NCI-H1105 (cell line): Measurements from ENCODE around the gene TBXA2R.
"Not testable (repeated sequence)": the region's sequence is repeated elsewhere in the genome, so short reads cannot be mapped to it uniquely, and the experiment has no call there.

Experiments
- DNase-seq: peaks from one replicate; lab custom pipeline; 2025; lab: John Stamatoyannopoulos, UW

Gene TBXA2R

GRCh38 chr19:3605361-3605760 lies 1.3 kb downstream of the TBXA2R start:
- DNase-seq = no peak

- DNase-seq = no peak
These were observed 1.7 kb downstream of the TBXA2R start for GRCh38 chr19:3604987-3605343.

DNA sequence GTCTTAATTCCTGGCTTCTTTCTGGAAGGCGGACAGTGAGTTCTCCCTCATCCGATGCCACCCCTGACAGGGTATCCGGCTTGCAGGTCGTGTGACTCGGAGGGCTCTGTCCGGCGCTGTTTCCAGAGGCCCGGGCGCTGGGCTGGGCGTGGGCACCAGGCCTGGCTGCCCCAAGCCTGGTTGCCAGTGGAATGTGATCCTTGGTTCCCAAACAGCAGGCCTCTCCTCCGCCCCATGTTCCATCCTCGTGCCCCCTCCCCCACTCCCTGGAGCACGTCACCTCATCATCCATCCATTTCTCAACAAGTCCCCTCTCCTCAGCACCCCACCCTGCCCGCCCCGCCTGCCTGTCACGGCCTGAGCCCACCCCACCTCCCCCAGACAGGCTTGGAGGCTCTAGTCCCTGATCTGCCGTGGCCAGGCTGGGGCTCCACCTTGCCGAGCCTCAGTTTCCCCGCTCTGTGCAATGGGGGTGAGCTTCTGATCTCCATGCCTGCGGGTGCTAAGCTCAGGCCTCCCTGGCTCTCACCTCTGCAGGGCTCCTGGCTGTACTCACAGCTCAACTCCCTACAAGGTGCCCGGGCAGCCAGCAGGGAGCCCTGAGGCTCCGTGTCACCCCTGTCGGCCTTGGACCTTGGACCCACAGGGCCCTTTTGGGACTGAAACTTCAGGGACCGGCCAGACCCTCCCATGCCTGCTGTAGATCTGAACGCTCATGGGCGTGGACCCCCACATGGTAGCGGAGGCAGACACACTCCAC lies 2.3 kb downstream of the TBXA2R start:
- no peak for DNase-seq

GRCh38 chr19:3603121-3603811 lies 3.4 kb downstream of the TBXA2R start:
- no peak for DNase-seq

- no peak for DNase-seq
These were observed 5.7 kb downstream of the TBXA2R start for GRCh38 chr19:3601021-3601420.

DNA sequence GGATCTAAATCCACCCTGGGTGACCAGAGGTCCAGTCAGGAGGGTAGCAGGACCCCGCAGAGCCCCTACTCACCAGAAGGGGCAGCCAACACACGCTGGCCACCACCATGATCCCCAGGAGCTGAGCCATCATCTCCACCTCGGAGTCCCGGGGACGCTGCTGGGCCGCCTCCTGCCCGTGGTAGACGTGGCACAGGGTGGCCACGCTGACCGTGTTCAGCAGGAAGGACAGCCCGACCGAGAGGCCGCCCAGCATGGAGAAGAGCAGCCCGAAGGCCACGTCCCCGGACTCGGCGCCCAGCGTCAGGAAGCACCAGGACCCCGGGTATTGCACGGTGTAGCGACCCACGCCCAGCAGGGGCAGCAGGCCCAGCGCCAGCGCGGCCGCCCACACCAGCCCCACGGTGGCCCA lies 6.9 kb downstream of the TBXA2R start:
- DNase-seq = no peak

- DNase-seq = no peak
These were observed 11.1 kb downstream of the TBXA2R start for GRCh38 chr19:3595521-3596061.

DNA sequence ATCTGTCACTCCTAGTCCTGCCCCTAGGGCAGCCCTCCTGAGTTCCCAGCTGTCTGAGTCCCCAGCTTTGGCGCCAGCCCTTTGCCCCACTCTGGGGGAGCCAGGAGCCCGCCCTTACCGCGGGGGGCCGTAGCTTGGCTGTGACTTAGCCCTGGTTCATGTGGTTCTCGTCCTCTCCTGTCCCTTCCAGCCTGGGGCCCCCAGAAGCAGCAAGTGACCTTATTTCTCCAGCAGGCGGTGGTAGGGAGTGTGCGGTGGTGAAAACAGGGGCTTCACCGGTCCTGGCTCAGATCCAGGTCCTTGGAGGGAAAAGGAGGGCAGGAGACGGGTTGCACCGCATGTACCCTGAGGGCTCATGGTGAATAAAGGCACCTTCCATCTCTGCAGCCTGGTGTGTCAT lies 13.5 kb downstream of the TBXA2R start:
- no peak for DNase-seq

GRCh38 chr19:3591876-3592613 lies 14.6 kb downstream of the TBXA2R start:
- DNase-seq = no peak

- DNase-seq = no peak
These were observed 15.6 kb downstream of the TBXA2R start for GRCh38 chr19:3590991-3591659.

DNA sequence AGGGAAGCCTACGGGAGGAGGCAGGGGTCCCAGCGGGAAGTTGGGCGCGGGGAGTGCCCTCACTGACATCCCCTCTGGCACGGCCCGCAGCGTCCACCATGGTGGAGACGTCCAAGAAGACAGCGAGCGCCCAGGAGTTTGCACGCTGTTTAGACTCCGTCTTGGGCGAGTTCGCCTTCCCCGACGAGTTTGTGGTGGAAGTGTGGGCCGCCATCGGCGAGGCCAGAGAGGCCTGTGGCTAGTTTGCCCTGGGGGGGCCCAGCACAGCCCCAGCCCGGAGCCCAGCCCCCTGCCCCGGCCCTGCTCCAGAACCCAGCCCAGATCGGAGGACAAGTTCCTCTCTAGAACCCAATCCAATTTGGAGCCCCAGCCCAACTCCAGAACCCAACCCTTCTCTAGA lies 16.7 kb downstream of the TBXA2R start:
- DNase-seq = no peak

DNA sequence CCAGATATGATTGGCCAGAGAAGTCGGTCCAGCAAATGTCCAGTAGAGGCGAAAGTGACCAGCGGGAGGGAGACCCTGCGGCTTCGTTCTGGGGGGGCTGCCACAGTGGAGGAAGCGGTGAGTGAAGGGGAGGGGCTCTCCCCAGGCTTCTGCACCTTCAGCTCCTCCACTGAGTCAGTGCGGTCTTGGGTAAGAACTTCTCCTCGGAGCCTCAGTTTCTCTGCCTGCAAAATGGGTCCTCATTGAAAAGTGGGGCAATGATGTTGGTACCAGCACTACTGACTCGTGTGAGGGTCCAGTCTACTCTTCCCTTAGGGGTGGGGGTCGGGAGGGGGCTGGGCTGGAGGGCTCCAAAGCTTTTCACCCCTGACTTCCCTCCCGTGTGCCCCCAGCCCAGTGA lies 17.2 kb downstream of the TBXA2R start:
- no peak for DNase-seq

DNA sequence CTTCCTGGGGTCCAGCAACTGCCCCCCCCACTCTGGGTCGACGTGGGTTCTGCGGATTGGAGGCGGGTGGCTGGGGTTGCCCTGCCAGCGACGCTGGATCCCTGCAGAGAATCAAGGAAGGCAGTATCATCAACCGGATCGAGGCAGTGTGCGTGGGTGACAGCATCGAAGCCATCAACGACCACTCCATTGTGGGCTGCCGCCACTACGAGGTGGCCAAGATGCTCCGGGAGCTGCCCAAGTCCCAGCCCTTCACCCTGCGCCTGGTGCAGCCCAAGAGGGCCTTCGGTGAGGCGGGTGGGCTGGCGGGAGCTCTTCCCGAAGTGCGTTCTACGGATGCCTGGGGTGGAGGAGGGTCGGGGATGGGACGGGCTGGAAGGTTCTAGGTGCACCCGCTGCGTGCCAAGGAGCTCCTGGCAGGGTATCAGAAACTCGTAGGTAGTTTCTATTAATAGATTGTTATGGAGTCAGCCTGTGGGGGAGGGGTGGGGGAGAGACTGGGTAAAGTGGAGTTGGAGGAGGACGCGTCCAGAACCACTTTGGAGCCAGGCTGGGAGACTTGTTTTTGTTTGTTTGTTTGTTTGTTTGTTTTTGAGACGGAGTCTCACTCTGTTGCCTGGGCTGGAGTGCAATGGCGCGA lies 19.8 kb downstream of the TBXA2R start:
- no peak for DNase-seq

GRCh38 chr19:3586127-3586626 lies 20.5 kb downstream of the TBXA2R start:
- DNase-seq = no peak

- no peak for DNase-seq
These were observed 21.2 kb downstream of the TBXA2R start, which contains the start of gene GIPC3 for GRCh38 chr19:3585301-3586126. TSS of gene GIPC3 (plus strand) at chr19:3585478. CDS start at chr19:3585598, 120 bp downstream.

DNA sequence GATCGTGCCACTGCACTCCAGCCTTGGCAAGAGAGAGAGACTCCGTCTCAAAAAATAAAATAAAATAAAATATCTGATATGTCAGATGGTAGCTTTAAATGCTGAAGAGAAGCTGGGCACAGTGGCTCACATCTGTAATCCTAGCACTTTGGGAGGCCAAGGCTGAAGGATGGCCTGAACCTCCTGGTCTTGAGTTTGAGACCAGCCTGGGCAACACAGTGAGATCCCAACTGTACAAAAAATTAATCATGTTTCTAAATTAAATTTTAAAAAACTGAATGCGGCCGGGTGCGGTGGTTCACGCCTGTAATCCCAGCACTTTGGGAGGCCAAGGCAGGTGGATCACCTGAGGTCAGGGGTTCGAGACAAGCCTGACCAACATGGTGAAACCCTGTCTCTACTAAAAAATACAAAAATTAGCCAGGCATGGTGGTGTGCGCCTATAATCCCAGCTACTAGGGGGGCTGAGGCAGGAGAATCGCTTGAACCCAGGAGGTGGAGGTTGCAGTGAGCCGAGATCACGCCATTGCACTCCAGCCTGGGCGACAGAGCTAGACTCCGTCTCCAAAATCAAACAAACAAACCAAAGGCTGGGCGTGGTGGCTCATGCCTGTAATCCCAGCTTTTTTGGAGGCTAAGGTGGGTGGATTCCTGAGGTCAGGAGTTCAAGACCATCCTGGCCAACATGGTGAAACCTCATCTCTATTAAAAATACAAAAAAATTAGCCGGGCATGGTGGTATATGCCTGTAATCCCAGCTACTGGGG lies 22.5 kb downstream of the TBXA2R start:
- not testable (repeated sequence) for DNase-seq

DNA sequence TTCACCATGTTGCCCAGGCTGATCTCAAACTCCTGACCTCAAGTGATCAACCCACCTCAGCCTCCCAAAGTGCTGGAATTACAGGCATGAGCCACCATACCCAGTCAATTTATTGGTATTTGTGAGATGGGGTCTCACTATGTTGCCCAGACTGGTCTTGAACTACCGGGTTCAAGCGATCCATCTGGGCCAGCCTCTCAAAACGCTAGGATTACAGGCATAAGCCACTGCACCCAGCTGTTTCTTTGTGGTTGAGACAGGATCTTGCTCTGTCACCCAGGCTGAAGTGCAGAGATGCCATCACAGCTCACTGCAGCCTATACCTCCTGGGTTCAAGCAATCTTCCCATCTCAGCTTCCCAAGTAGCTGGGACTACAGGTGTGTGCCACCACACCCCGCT lies 24.9 kb downstream of the TBXA2R start:
- not testable (repeated sequence) for DNase-seq

- no peak for DNase-seq
These were observed 26.3 kb downstream of the TBXA2R start for GRCh38 chr19:3580156-3580934.

- no peak for DNase-seq
These were observed 28.3 kb downstream of the TBXA2R start for GRCh38 chr19:3578390-3578789.
